Measurements from ENCODE around the gene MYOD1. TPM values are rescaled to one million over a fixed set of nuclear protein-coding genes. Genes with fewer than 3 reads are reported as not detected.

Gene MYOD1
- total and polyA plus RNA-seq, 9 donors: not detected

DNA sequence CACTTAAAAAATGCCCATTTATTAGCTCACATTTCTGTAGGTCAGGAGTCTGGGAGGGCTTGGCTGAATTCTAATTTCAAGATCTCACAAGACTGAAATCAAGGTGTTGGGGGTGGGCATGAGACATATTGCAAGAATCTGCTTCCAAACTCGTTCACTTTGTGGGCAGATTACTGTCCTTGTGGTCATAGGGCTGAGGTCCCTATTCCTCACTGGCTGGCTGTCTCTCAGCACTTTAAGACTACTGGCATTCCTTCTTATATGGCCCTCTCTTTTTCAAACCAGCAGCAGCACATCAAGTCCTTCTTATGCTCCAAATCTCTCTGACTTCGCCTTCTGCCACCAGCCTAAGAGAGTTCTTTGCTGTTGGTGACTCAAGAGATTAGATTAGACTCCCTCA, 27.8 kb upstream of the MYOD1 start:
- Histone ChIP-seq H3K27ac (no peak overlapping the region), H3K27me3 (no peaks in the 10 kb centered on the region), H3K4me3 (no peak overlapping the region), H3K9me3 (no peaks in the 10 kb centered on the region), H3K4me1 (ENCODE audit: insufficient read depth) (no peaks in the 10 kb centered on the region), H3K36me3 (no peaks in the 10 kb centered on the region)
- TF ChIP-seq EP300 (IDR thresholded peaks at IDR 0.05): no peak
- TF ChIP-seq, protein P1, sequence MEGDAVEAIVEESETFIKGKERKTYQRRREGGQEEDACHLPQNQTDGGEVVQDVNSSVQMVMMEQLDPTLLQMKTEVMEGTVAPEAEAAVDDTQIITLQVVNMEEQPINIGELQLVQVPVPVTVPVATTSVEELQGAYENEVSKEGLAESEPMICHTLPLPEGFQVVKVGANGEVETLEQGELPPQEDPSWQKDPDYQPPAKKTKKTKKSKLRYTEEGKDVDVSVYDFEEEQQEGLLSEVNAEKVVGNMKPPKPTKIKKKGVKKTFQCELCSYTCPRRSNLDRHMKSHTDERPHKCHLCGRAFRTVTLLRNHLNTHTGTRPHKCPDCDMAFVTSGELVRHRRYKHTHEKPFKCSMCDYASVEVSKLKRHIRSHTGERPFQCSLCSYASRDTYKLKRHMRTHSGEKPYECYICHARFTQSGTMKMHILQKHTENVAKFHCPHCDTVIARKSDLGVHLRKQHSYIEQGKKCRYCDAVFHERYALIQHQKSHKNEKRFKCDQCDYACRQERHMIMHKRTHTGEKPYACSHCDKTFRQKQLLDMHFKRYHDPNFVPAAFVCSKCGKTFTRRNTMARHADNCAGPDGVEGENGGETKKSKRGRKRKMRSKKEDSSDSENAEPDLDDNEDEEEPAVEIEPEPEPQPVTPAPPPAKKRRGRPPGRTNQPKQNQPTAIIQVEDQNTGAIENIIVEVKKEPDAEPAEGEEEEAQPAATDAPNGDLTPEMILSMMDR (IDR thresholded peaks at IDR 0.05): no peak
- no peak for TF ChIP-seq POLR2A (IDR thresholded peaks at IDR 0.05)
- DNase-seq: no peak
- intact Hi-C loops (cut with DNase I): no loop called here
- WGBS, 3 donors: 41 to 57% (median 46%) methylated on average over 2 of the region's 2 CpGs

DNA sequence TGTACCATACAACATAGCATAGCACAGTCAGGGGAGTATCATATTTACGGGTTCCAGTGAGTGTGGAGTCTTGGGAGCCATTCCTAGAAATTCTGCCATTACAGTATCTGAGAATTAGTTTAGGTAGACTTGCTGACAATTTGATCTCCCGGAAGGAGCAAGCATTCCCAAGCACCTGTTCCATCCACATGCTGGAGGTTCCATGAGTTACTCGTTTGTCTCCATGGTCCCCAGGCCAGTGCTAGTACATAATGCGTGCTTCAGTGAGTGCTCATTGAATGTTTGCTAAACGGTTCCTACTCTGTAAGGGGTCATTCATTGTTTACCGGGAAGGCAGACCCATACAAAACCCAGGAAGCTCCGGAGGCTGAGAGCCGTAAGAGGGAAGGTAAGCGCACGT, 27.4 kb upstream of the MYOD1 start:
- 57 to 65% (median 59%) methylated on average over 10 of the region's 10 CpGs for WGBS, 3 donors
- intact Hi-C loops (cut with DNase I): no loop called here
- Histone ChIP-seq H3K4me1 (ENCODE audit: insufficient read depth) (no peaks in the 10 kb centered on the region), H3K4me3 (no peak overlapping the region), H3K36me3 (no peaks in the 10 kb centered on the region), H3K9me3 (no peaks in the 10 kb centered on the region), H3K27me3 (no peaks in the 10 kb centered on the region), H3K27ac (no peak overlapping the region)
- TF ChIP-seq EP300 (IDR thresholded peaks at IDR 0.05) (no peak), POLR2A (IDR thresholded peaks at IDR 0.05) (no peak)
- TF ChIP-seq, protein P1 (IDR thresholded peaks at IDR 0.05): no peak
- no peak for DNase-seq

DNA sequence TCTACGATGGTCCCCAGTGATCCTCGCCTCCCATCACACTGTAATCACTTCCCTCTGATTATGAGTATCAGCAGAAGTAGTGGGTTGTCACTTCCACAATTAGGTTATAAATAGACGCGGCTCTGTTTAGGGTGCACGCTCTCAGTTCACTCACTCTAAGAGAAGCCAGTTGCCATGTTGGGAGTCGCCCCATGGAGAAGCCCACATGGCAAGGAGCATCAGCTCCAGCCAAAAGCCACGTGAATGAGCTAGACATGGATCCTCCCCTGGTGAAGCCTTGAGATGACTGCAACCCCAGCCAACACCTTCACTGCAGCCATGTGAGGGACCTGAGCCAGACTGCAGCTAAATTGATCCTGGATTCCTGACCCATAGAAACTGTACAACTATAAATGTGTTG, 26.4 kb upstream of the MYOD1 start:
- no peak for TF ChIP-seq EP300 (IDR thresholded peaks at IDR 0.05)
- TF ChIP-seq POLR2A (IDR thresholded peaks at IDR 0.05): no peak
- TF ChIP-seq, protein P1 (IDR thresholded peaks at IDR 0.05): no peak

DNA sequence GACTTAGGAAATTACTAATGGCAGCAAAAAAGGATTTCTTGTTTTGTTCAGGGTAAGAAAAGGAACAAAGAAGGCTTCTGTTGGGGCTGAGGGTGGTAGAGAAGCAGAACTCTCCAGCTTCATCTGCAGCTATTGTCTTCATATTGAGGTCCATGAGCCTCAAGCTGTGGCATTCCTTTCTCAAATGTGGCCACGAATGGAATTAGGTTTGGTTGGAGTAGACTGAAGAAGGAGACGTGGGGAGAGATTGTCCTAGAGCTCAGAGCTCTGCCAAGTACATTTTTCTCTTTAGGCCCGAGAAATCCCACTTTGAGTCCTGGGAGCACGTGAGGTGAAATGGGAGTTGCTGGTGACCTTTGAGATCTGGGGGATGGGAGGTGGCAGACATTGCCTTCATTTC, 25.8 kb upstream of the MYOD1 start:
- H3K4me3 ChIP-seq: no peak overlapping the region
- intact Hi-C loops (cut with DNase I): no loop called here
- no peaks in the 10 kb centered on the region for H3K36me3 ChIP-seq
- H3K27me3 ChIP-seq: no peaks in the 10 kb centered on the region
- H3K9me3 ChIP-seq: no peaks in the 10 kb centered on the region
- no peak for DNase-seq
- no peak overlapping the region for H3K27ac ChIP-seq
- WGBS, 3 donors: 50 to 62% (median 54%) methylated on average over 4 of the region's 4 CpGs
- no peaks in the 10 kb centered on the region for H3K4me1 ChIP-seq (ENCODE audit: insufficient read depth)
- TF ChIP-seq POLR2A (IDR thresholded peaks at IDR 0.05) (no peak), EP300 (IDR thresholded peaks at IDR 0.05) (no peak)
- TF ChIP-seq, protein P1 (IDR thresholded peaks at IDR 0.05): no peak

More for the DNA sequence above, 26.4 kb upstream of the MYOD1 start:
- Histone ChIP-seq H3K4me1 (ENCODE audit: insufficient read depth) (no peaks in the 10 kb centered on the region), H3K27me3 (no peaks in the 10 kb centered on the region), H3K9me3 (no peaks in the 10 kb centered on the region), H3K36me3 (no peaks in the 10 kb centered on the region), H3K4me3 (no peak overlapping the region), H3K27ac (no peak overlapping the region)
- no peak for DNase-seq
- WGBS, 3 donors: 73 to 81% (median 75%) methylated on average over 7 of the region's 7 CpGs
- intact Hi-C loops (cut with DNase I): no loop called here

Data from ovary (tissue), 9 donors.